C4-2B (cell line): Measurements from ENCODE around the gene KBTBD8.

Experiments
- ZFX ChIP-seq: fragments of 450-650 bp; IDR thresholded peaks from 2 replicates; pipeline ENCODE4 v1.6.1; 2017
- TF ChIP-seq, protein P1 (sequence below): fragments of 450-650 bp; conservative IDR thresholded peaks from 2 replicates; pipeline ENCODE4 v1.5.1; 2017; ENCODE audit warnings: mild to moderate bottlenecking

DNA sequence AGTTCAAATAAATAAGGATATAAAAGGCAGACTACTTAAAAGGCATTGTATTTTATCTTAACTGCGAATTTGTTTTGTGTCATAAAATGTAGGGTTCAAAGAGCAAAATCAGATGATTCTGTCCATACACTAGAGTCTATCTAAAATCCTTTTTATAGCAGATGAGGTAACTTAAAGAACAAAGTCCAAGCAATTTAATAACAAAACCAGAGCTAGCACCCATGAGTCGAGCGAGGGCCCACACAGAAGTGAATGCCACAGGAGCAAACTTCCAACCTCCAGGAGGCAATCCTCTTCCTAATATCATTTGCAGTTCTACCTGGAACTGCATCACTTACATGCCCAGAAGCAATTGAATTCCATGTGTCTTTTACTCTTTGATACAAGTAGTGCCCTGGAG lies 35.4 kb upstream of the KBTBD8 start:
- TF ChIP-seq, protein P1, sequence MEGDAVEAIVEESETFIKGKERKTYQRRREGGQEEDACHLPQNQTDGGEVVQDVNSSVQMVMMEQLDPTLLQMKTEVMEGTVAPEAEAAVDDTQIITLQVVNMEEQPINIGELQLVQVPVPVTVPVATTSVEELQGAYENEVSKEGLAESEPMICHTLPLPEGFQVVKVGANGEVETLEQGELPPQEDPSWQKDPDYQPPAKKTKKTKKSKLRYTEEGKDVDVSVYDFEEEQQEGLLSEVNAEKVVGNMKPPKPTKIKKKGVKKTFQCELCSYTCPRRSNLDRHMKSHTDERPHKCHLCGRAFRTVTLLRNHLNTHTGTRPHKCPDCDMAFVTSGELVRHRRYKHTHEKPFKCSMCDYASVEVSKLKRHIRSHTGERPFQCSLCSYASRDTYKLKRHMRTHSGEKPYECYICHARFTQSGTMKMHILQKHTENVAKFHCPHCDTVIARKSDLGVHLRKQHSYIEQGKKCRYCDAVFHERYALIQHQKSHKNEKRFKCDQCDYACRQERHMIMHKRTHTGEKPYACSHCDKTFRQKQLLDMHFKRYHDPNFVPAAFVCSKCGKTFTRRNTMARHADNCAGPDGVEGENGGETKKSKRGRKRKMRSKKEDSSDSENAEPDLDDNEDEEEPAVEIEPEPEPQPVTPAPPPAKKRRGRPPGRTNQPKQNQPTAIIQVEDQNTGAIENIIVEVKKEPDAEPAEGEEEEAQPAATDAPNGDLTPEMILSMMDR: no peak
- TF ChIP-seq ZFX: no peak
